GM20431 (cell line): ENCODE data around the gene R3HDM1.
"Not testable (repeated sequence)": the region's sequence is repeated elsewhere in the genome, so short reads cannot be mapped to it uniquely, and the experiment has no call there.

Experiments used
- in situ Hi-C: fragments of 300-500 bp; cut with MseI, MboI; formaldehyde crosslinking; loops from one replicate; pipeline ENCODE4 v1.15.0; 2020; ENCODE audit warnings: low sequenced_read_pairs; ENCODE audit not compliant: unreplicated experiment

Gene R3HDM1

DNA sequence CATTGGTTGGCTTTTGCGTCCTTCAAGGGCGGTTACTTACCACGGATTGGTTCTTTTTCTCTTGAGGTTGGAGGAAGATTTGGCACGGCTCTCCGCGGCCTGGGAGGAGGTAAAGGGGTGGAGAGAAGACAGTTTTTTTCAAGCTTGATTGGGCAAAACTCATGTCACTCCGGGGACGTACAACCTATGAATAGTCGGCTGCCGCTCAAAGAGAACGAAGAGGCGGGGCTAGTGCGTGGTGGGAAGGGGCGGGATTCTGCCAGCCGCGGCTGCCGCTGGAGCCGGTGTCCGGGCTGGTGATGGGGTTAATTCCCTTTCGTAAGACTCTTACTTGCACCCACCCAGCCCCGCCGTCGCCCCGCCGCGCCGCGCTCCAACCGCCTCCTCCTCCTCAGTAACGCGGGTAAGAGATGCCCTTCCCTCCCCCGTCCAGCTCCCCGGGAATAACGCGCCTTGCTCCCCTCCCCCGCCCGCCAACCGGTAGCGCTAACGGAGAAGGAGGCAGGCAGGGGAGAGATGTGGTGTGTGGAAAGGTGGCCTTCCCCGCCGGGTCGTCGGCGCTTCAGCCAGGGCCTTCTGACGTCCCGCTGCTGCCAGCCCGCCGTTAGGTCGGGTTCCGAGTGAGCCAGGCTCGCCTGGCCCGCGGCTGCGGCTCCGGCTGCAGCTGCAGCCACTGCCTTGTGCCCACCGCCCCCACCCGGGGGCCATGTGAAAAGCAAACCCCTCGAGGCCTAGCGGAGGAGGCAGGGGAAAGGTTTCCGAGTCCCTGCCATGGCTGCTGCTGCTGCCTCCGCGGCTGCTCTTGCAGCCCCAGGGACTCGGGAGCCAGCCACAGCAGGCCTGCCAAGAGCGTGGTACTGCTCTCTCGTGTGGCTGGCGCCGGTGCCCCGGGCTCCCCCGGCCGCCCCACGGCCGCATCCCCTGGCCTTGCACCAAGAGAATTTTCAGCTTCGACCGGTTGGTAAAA lies at the start of gene R3HDM1:
TSS of gene R3HDM1 (plus strand) at position 254 of the 967 bp plus-strand sequence. CDS start 73,362 bp downstream, outside the sequence.
- in situ Hi-C loops = no loop called here

DNA sequence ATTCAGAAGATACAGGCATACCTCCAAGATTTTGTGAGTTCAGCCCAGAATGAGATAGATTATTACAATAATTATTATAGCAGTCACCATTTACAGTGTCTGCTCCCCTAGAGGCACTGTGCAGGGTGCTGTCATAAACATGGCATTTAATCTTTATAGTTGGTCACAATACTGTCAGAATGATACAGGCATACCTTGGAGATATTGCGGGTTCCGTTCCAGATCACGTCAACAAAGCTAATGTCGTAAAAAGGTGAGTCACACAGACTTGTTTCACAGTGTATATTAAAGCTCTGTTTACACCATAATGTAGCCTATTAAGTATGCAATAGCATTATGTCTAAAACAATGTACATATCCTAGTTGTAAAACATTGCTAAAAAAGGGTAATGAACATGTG lies 45.8 kb upstream of the R3HDM1 start:
- in situ Hi-C loops = no loop called here

- in situ Hi-C loops = no loop called here
Measured at GRCh38 chr2:135490376-135490775, 40.9 kb upstream of the R3HDM1 start.

GRCh38 chr2:135494503-135494902 lies 36.8 kb upstream of the R3HDM1 start:
- in situ Hi-C loops = no loop called here

DNA sequence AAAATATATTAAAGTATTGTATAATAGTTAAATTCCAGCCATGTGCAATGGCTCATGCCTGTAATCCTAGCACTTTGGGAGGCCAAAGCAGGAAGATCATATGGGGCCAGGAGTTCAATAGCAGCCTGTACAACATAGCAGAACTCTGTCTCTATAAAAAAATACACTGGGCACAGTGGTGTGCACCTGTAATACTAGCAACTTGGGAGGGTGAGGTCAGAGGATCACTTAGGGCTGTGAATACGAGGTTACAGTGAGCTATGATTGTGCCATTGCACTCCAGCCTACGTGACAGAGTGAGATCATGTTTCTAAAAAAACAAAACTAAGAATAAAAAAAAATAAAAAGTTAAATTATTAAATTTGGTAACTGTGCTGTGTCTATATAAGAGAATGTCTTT lies 36.4 kb upstream of the R3HDM1 start:
- in situ Hi-C loops = no loop called here

DNA sequence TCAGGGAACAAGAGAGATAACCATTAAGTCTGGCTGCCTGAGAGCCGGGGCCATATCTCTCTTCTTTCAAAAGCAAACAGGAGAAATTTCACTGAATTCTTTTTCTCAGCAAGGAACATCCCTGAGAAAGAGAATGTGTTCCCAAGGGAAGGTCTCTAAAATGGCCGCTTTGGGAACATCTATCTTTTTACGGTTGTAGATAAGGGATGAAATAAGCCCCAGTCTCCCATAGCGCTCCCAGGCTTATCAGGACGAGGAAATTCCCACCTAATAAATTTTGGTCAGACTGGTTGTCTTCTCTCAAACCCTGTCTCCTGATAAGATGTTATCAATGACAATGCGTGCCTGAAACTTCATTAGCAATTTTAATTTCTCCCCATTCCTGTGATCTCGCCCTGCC lies 32.7 kb upstream of the R3HDM1 start:
- in situ Hi-C loops = not testable (repeated sequence)

DNA sequence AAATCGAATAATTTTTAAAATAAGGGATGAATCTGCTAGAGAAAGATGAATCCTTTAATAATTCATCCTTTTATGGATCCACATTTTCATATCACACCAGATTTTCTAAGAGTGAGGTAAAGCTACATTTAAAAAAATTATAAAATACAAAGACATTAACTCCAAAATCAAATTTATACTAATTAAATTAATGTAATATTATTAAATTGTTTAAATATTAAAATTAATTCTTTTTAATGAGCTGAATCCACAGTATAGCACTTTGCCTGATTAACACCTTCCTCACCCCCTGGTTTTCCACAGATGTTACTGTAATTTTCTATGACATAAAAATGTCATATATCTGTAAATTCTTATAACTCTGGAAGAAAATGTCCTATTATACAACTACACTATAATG lies 26.5 kb upstream of the R3HDM1 start:
- in situ Hi-C loops = no loop called here

DNA sequence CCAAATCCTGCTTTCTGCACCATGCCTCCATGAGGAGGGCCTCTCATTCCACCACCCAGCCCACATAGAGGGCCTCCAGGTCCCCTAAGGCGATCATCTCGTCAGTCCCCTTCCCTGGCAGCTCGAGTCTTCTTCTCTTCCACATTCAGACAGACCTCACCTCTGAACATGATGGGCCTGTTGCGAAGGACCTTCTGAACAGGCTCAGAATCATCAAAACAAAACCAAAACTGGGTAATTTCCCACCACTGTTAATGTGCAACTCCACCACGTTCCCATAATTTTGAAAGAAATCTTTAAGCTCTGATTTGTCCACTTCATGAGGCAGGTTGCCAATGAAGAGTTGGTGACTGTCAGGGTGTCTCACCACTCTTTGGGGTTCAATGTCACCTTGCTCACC lies 20.7 kb upstream of the R3HDM1 start:
- in situ Hi-C loops = no loop called here

- in situ Hi-C loops = no loop called here
Measured at GRCh38 chr2:135512099-135512498, 19.2 kb upstream of the R3HDM1 start.

DNA sequence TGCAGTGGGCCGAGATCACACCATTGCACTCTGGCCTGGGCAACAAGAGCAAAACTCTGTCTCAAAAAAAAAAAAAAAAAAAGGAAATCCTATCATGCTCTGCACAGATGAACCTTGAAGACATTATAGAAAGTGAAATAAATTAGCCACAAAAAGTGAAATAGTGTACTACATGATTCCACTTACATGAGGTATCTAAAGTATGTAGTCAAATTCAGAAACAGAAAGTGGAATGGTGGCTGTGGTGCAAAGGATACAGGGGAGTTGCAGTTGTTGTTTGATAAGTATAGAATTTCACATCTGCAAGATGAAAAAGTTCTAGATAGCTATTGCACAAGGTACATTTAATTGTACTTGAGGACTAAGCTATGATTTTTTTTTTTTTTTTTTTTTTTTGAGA lies 5.5 kb upstream of the R3HDM1 start:
- in situ Hi-C loops = no loop called here

DNA sequence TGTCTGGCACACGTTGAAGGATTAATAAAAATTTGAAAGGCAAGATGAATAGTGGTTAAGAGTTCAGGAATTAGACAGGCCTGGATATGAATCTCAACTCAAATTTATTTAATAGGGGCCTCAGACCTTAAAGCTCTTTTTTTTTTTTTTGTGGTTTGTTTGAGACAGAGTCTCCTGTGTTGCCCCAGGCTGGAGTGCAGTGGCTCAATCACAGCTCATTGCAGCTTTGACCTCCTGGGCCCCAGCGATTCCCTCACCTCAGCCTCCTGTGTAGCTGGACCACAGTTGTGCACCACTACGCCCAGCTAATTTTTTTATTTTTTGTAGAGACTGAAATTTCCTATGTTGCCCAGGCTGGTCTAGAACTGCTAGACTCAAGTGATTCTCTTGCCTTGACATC lies 3.3 kb upstream of the R3HDM1 start:
- in situ Hi-C loops = no loop called here

DNA sequence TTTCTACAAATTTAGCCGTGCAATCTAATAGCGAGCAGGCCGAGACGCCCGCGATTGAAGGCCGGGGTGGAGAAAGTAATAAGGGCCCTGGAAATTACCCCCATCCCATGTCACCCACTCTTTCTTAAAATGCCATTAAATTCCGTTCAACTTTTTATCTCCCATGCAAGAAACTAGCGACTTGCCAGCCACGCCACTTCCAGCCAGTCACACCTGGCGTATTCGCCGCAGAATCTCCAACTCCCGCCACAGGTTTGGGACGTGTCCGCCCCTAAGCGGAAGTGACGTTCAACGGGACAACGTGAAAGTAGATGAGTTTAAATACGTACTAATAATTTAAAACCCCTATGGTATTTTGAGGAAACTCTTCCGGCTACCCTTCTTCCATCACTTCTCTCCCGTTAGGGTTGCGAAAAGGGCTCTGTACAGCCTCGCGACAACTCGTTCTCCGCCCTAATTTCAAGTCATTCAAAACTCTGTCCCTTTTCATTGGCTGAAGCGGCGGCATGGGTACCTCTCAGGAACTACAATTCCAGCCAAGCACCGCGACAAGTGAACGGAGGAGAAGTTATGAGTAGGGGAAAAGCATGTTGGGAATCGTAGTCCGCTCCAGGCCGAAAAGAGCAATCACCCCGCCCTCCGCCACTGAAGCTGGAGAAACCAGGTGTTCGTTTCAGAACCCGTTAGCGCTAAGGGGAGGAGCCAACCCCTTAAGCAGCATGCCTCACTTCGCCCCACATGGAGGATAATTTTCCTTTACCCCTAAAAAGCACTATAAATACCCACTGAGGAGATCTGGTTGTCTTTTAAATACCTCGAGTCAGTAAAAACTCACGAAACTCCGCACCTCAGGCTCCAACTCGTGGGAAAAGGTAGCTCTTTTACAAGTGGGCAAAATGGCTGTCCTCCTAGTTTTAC lies 712 bp upstream of the R3HDM1 start, which contains the start of gene ZRANB3:
TSS of gene ZRANB3 (minus strand) at position 906 of the 918 bp plus-strand sequence.
- in situ Hi-C loops = no loop called here

- in situ Hi-C loops = no loop called here
Measured at GRCh38 chr2:135532581-135532980, 1.3 kb downstream of the R3HDM1 start.

GRCh38 chr2:135533545-135533944 lies 2.3 kb downstream of the R3HDM1 start:
- in situ Hi-C loops = not testable (repeated sequence)

GRCh38 chr2:135546436-135546835 lies 15.2 kb downstream of the R3HDM1 start:
- in situ Hi-C loops = no loop called here

- in situ Hi-C loops = no loop called here
Measured at GRCh38 chr2:135547311-135547710, 16.0 kb downstream of the R3HDM1 start.

DNA sequence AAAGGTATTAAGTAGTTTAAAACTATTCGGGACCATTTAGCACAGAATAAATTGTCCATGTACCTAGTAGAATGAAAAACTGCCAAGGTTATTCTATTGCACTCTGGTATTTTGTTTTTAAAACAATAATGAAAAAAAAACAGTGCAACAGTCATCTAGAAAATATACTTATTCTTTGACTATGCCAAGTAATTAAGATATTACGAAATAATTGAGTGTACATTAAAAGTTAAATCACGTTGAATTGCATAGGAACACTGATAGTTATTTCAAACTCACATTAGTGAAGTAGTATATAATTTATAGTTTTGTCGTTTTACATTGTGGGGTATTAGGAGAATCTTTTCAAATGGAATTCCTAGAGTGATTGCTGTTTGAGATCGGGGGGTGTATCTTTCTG lies 20.1 kb downstream of the R3HDM1 start:
- in situ Hi-C loops = no loop called here

DNA sequence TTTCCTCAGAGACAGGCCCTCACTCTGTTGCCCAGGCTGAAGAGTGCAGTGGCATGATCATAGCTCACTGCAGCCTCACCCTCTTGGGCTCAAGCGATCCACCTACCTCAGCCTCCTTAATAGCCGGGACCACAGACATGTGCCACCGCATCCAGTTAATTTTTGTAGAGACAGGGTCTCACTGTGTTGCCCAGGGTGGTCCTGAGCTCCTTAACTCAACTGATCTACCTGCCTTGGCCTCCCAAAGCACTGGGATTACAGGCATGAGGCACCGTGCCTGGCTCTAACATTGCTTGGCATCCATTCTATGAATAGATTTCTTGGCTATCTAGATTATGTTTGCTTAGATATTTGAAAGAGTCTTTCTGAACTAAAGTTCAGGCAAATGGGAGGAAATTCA lies 21.6 kb downstream of the R3HDM1 start:
- in situ Hi-C loops = no loop called here

- in situ Hi-C loops = no loop called here
Measured at GRCh38 chr2:135555311-135555710, 24.0 kb downstream of the R3HDM1 start.

- in situ Hi-C loops = no loop called here
Measured at GRCh38 chr2:135557530-135557929, 26.2 kb downstream of the R3HDM1 start.

- in situ Hi-C loops = no loop called here
Measured at GRCh38 chr2:135561925-135562324, 30.6 kb downstream of the R3HDM1 start.
